ENCODE measurements around the gene C1orf52.
A peak's percentile ranks its signal among the peaks of the same experiment; 100 is the strongest.

Gene C1orf52

DNA sequence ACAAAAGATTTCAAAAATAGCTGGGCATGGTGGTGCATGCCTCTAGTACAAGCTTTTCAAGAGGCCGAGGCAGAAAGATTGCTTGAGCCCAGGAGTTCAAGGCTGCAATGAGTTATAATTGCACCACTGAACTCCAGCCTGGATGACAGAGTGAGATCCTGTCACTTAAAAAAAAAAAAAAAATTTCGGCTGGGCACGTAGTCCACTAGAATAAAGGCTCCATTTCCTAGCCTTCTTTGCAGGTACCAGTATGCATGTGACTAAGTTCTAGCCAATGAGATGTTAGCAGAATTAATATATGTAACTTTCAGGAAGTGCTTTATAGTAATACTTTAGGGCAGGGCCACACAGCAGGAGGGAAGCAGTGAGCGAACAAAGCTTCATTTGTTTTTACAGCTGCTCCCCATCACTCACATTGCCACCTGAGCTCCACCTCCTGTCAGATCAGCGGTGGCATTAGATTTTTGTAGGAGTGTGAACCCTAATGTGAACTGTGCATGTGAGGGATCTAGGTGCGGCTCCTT, 29.8 kb downstream of the C1orf52 start:
- DNase-seq, result no peak

DNA sequence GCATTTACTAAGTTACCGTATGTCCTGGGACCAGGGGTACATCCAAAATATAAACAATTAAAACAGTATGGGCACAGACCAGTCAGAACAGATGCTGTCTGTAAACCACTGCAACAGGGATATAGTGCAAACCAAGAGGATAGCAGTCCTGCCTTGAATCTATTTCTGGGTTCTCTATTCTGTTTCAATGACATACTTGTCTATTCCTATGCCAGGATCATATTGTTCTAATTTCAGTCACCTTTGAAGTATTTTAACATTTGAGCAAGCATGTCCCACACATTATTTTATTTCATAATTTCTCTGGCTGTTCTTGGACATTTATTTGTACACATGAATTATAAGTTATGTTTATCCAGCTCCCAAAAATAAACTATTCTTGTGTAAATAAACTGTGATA, 30.5 kb downstream of the C1orf52 start:
- no peak for DNase-seq

DNA sequence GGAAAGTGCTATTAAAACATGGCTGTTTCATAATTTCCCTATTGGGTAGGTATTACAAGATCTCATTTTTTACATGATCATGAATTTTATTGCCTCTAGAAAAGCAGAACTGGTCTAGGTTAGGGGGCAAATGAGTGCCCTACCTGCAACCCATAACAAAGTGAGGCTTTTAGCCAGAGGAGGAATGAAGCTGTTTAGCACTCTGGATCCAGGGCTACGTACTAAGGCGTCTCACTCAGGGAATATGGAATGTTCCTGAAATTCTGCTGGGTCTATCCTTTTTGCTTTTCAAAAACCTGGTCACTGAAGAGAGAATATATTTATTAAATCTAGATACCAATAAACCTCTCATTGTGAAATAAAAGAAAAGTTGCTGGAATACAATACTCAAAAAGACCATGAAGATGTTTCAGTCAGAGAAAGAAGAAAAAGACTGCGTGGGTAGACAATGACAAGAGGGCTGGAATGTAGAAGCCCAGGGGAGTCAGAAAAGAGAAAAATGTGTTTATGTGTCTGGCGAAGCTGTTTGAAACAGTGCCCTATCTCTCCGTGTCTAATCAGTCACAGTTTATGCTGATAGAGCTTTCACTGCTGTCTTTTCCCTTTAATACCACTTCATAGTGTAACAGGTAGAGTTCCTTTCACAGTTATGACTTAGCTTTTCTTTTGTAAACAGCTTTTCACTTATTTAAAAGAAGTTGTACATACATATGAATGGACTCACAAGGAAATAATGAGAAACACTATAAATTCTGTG, 33.7 kb downstream of the C1orf52 start:
- no peak for DNase-seq

DNA sequence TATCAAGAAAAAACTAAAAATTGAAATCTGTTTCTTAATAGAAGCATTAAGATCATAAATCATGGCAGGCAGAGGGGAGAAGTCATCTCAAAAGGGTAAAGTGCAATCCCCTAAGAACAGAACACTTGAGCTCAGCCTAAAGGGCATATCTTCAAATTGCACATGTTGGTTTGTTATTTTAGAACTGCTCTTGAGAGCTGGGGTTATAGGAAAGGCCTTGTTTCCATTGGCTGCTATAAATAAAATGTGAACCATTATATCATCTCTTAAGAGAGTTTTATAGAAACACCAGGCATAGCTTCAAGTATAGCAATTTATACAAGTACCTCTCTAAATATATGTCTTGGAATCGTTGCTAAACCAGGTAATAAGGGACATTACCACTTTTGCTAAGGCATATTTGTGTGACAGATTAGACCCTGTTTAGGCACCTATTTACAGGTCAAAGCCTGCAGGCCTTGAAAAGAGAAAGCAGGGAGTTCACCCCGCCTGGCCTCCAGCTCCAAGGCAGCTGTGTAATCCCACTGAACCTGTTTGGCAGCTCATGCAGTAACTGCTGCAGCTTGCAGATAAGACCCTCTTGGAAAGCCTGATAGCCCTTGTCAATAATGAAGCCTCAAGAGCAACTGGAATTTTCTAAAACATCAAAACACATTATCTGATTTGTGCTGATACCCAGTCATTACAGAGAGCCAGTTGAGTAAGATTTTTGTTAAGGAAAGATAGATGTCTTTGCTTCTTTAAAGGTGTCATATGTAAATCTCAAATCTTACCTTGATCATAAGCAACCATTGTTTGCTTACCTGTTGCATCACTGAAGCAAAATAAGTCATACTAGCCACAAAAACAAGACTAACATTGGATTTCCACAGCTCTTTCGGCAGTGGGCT, 34.5 kb downstream of the C1orf52 start:
- no peak for DNase-seq

DNA sequence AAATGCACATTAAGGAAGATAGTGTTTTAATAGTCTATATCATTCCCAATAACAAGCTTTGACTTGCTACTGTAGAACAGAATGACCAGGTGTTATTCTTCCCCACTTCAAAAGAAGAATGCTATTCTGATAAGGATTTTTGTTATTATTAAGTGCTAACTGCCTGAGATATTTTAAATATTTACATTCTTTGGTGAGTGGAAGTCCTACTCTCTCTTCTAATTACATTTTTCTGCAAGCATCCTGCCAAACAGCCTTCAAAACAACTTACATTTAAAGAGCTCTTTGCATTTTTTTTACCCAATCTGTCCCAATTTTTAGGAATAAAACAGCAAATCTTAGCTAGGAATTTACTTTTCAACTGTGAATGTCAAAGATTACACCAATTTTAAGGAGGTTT, 35.2 kb downstream of the C1orf52 start:
- DNase-seq, result no peak

DNA sequence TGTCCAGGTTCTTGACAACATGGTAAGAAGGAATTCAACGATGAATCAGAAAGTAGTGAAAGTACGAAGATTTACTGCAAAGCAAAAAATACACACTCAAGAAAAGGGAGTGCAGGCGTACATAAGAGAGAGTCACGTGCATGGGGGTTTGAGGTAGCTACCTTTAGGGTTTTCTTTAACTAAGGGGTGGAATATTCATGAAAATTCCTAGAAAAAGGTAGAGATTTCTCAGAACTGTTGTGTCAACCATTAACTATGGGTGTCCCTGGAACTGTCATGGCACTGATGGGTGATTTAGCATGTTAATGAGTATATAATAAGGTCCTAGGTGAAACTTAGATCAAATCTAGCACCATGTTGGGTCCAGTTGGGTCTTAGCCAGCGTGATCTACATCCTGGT, 36.1 kb downstream of the C1orf52 start:
- no peak for DNase-seq

DNA sequence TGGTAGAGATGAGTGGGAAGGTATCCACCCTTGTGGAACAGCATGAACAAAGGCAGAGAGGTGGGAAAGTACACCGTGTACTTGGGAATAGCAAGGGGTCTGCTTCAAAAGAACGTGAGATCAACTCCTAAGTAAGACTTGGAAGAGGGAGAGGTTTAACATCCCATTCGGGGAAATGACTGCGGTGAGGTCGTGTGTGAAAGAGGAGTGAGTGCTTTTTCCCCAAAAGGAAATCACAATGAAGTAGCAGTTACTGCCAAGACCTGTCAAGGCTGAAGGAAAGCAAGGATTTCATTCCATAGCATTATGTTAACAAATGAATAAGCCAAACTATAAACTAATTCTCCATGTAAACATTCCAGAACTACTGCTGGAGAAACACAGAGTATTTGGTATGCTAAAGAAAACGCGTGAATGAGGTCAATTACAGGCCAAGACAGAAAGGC, 38.7 kb downstream of the C1orf52 start:
- DNase-seq, result no peak

DNA sequence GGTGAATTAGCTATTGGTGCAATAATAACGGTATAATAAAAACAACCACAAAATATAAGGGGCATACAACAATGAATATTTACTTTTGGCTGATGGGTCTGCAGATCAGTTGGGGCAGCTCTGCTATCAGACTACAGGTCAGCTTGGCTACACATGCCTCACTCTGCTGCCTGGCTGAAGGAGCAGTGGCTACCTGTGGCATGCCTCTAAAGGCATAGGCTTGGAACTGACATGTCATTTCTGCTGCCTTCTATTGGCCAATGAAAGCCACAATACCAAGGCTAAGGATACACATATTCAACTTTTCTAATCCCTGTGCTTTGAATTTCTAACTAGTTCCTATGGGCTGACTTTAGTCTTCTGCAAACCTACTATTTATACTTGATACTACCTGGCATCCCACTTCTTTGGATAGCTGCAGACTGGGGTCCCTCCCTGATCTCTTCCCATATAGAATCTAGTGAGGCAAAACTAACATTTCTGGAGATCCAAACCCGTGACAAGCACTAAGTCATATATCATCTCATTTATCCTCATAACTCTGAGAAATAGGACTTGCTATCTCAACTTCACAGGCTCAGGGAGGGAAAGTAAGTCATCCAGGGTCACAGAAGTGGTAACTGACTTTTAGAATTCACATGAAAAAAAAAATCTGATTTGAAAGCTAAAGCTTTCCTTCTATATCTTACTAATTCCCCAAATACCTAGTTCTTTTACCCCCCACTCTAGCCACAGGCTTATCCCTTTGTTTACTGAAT, 39.4 kb downstream of the C1orf52 start:
- DNase-seq, result no peak

DNA sequence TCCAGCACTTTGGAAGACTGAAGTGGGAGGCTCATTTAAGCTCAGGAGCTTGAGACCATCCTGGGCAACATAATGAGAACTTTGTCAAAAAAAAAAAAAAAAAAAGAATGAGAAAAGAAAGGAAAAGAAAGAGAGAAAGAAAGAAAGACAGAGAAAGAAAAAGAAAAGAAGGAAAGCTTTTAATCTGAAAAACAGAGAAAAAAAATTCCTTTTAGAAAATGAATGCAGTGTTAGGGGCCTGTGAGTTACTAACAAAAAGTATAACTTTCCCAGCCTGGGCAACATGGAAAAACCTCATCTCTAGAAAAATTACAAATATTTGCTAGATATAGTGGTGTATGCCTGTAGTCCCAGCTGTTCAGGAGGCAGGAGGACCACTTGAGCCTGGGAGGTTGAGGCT, 42.8 kb downstream of the C1orf52 start:
- DNase-seq, result no peak

DNA sequence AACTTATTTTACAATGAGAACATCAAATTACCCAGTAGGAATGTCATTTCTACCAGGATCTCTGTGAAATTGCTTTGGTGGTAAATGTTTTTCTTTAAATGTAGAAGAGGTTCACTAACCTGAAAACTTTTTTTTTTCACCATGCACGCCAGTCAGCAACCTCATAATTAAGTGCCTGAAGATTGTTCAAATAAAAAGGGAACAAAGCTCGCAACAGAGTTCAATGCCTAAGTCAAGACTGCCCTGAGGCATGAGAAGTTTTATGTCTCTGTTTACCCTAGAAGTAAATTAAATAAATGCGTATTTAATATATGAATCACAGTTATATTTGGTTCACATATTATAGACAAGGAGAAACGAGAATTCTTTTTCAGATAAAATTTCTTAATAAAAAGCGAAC, 44.8 kb downstream of the C1orf52 start:
- no peak for DNase-seq

DNA sequence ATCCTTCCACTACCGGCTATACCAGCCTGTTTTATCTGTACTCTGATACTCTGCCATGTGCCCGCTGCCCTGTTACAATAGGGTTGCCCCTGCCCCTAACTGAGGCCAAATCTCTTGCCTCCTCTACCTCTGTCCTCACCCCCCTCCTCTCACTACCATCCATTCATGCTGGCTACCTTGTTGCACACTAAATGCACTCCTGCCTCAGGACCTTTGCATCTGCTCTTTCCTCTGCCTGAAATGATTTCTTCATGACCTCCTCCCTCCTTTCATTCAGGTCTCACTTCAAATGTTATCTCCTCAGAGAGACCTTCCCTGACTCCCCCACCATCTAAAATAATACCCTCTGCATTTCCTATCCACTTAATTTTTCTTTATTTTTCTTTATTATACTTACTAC, 51.0 kb downstream of the C1orf52 start:
- DNase-seq, result no peak

DNA sequence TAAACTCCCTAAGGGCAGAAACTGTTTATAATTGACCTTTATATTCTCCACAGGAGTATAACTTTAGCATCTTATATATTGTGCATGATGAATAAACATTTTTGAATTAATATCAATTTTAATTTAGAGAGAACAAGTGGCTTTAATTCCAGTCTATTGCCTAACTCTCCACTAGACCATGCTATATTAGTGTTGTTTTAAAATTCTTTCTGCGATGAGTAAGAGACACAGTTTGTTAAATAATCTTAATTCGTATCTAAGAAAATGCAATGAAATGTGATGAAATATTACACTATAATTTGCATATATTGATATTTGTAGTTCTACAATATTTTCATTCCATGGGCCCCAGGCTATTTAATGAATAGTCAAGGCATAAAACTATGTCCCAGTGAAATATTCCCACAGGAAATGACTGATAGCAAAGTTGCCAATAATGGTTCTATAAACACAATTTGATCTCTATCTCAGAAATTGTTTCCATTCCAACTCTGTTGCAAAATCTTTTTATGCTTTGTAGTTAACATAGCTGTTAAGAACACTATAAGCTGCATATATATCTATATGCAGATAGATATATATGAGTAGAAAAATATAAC, 55.8 kb downstream of the C1orf52 start:
- no peak for DNase-seq

DNA sequence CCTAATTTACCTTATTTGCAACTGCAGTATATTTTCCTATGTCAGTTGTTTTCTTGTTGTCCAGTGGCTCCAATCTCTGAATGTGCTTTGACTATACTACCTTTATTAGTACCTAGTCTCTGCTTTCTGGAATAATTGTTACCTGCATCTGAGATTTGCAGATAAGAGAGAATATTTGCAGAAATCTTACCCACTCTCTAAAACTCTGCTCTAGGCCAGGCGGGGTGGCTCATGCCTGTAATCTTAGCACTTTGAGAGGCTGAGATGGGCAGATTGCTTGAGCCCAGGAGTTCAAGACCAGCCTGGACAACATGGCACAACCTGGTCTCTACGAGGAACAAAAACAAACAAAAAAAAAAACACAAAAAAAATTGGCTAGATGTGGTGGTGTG, 56.6 kb downstream of the C1orf52 start:
- no peak for DNase-seq

DNA sequence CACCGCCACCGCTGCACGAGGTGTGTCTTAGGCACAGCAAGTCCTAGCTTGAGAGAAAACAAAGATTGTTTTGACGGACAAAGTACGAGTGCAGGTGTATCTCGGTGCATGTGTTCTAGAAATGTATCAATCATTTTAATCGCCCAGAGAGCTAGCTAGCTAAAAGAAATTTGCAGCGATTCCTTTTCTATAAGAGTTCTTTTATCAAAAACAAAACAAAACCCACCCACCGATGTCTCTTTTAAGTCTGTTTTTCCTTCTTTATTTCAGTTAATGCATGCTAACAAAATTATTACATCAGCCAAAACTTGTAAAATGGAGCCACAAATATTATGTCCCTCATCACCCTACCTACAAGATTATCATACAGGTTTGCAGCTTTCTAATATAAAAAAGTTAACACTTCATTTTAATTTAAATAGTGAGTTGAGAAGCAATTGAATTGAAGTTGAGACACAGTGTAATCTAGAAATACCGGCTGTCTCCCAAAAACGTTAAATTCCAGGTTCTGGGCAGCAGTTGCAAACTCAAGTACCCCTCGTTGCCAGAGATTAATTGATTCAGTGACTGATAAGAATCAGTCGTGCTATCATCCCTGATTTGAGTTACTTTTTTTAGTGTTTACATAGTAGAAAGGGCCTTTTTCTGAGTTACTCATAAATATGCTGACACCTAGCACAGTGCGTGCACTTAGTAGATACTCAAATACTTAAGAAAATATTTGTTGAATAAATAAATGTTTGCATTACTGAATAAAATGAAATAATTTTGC, 57.2 kb downstream of the C1orf52 start:
- DNase-seq, result no peak

DNA sequence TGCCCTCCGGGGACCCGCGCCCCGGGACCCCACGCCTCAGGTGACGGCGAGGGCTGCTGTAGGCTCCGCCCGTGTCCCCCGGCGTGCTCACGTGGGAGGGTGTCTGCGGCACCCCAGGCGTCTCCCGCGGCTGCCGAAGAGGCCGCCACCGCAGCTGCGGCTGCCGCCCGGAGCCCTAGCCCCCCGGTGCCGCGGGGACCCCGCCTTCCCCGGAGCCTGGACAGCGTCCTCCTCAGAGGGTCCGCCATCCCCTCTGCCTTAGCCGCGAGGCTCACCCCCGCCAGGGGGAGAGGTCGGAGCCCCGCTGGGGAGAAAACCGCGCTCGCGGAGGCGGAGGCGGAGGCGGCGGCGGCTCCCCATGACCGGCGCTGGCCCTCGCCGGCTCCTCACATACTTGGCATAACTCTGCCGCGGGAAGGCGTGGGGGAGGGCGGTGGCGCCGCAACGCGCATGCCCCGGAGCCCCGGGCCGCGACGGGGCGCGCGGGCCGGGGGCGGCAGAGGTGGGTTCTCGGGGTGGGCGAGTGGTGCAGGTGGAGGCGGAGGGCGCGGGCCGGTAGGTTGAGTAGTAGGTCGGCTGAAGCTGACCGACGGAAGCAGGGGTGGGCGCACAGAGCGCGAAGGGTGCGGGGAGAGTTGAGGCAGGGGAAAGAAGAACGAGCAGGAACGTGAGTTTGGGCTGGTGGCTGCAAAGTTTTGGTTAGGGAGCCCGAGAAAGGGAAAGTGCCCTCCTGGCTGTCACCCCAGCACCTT, 57.9 kb downstream of the C1orf52 start:
- peak; percentile 50 for DNase-seq

DNA sequence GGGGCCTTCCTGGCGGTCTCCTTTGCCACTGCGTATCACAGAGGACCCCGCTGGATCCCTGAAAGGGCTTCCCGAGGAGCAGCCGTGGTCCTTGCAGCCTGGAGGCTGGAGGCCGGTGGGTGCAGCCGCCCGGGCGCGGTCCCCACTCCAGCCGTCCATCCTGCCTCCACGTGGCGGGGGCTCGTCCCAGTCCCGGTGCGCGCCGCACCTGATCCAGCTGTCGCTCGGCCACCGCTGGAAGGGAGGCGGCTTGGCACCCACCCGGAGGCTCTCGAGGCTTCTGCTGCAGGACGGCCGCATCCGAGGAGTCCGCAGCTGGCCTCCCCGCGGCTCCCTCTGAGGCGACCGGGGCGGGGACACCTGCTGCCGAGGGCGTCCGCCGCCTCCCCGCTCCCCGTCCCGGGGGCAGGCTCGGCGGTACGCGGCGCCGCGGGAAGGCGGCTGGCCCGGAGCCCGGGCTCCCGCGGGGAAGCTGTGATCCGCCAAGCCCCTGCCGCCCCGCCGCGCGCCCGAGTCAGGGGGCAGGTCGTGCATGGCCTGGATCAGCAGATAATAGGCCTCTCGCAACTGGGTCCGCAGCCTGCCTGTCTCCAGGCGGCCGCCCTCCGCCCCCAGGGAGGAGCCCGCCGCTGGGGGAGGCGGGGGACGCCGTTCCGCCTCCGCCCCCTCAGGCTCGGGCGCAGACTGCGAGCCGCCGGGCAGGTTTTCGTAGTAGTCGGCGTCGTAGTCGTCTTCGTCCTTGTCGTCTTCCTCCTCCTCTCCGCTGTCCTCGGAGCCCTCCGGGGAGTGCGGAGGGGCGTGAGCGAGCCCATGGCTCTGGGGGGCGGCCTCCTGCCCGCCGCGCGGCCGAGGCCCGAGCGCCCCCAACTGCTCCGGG, 58.8 kb downstream of the C1orf52 start, which contains the start of gene SYDE2:
Gene SYDE2, minus strand, starts transcription at position 554 of the 877 bp plus-strand sequence. Its CDS starts 20 bp downstream, at position 534.
- peak; percentile 82 for DNase-seq
